Adrenal gland (tissue), 5 donors: Measurements from ENCODE around the gene SDHAF2.

Experiments used
- CTCF ChIP-seq, 6 experiments: fragments of 450-650 bp in 4 of 6; fragments of 200-600 bp in 2 of 6; sonication (generic) in 1 of 6; IDR thresholded peaks; 1 replicate in 5 of 6; 2 replicates in 1 of 6; pipeline versions ENCODE4 v1.5.1 to v1.8.0; 2016 to 2021; ENCODE audit warnings: antibody characterized with exemption in 6 of 6, mild to moderate bottlenecking in 2 of 6, moderate library complexity in 1 of 6
- POLR2A ChIP-seq, 2 donors: fragments of 450-650 bp; IDR thresholded peaks; one replicate each; pipeline ENCODE4 v1.6.1; 2017; ENCODE audit warnings: antibody characterized with exemption in 2 of 2, mild to moderate bottlenecking in 2 of 2, moderate library complexity in 1 of 2
- donor health status: DM: no; HTN: no; CAD: no.

DNA sequence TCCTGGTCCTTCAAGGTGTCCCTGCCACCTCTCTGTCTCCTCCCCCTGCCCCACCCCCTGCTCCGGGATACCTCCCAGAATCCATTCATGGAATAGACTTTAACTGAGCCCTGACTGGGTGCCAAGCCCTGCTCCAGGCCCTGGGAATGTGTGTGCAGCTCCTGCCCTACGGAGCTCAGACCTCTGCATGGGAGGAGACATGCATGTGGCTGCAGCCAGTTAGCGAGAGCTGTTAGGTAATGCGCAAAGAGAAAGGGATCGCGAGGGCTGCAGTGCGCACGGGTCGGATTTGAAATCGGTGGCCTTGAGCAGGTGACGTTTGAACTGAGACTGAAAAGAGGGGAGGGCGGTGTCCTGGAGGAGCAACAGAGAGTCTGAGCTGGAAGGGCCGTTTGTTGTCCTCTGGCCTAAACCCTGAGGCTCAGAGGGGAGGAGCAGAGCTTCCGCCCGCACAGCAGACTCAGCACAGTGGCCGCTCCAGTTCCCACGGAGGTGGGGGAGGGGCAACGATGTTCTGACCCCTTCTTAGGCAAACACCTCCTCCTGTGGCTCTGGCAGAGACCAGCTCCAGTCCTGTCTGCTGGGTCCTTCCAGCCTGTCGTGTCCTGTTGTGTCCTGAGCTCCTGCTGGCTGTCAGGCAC is 58.8 kb downstream of the SDHAF2 start:
- TF ChIP-seq POLR2A (IDR thresholded peaks at IDR 0.05): peak in 1 of 2 donors; percentile 48
- TF ChIP-seq CTCF (IDR thresholded peaks at IDR 0.05): no peak
